Amniotic epithelial cell (primary cell): ENCODE results near the gene POU1F1.
"Not testable (repeated sequence)": the region's sequence is repeated elsewhere in the genome, so short reads cannot be mapped to it uniquely, and the experiment has no call there.

Experiments
- DNase-seq: peaks from one replicate; pipeline ENCODE4 v3.0.0-alpha.2; 2010; ENCODE audit warnings: low read depth

Gene POU1F1

DNA sequence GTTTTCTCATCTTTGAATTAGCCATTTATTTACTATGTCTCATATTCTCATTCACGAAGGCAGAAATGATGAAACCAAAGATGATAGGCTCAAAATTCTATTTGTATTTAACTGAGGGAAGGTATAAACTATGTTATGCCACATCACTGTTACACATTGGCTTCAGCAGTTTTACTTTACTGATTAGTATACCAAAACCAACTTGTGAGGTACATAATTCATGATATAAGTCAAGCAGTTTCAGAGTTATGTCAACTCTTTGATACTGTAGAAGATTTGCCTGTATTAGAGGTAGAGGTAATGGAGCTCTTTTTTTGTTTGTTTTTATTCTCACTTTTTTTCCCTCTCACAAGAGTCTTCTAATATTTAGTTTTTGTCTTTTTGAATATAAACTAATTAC is 26.4 kb downstream of the POU1F1 start:
- no peak for DNase-seq

DNA sequence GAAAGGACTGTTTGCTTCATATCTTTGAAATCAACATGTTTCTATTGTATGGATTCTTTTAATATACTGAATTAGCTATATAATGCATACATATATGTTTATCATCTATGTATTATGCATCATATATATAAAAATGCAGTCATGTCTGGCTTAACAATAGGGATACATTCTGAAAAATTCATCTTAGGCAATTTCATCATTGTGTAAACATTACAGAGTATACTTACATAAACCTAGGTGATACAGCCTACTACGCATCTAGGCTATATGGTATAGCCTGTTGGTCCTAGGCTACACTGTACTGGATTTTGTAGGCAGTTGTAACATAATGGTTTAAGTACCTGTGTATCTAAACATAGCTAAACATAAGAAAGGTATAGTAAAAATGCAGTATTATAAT is 27.6 kb downstream of the POU1F1 start:
- DNase-seq: no peak

DNA sequence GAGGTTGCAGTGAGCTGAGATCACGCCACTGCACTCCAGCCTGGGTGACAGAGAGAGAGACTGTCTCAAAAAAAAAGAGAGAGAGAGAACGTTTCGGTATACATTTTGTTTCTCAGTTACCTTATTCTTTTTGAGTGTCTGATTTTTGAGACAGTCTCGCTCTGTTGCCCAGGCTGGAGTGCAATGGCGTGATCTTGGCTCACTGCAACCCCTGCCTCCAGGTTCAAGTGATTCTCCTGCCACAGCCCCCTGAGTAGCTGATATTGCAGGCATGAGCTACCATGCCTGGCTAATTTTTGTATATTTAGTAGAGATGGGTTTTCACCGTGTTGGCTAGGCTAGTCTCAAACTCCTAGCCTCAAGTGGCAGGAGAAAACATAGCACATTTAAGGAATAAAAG is 28.2 kb downstream of the POU1F1 start:
- DNase-seq: not testable (repeated sequence)

DNA sequence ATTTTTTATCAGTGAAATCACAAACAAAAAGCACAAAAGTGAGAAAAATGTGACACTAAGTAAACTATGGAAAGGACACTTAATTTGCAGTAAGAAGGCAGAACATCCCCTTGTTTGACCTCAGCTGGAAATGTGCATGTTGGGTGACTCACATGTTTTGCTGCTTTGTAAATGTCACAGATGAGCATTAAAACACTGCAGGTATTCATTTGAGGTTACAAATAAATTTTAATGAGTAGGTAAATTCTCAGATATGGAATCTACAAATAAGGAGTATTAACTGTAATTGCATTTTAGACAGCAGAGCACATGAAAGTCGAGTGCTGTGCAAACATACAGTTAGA is 29.0 kb downstream of the POU1F1 start:
- peak; percentile 44 for DNase-seq

DNA sequence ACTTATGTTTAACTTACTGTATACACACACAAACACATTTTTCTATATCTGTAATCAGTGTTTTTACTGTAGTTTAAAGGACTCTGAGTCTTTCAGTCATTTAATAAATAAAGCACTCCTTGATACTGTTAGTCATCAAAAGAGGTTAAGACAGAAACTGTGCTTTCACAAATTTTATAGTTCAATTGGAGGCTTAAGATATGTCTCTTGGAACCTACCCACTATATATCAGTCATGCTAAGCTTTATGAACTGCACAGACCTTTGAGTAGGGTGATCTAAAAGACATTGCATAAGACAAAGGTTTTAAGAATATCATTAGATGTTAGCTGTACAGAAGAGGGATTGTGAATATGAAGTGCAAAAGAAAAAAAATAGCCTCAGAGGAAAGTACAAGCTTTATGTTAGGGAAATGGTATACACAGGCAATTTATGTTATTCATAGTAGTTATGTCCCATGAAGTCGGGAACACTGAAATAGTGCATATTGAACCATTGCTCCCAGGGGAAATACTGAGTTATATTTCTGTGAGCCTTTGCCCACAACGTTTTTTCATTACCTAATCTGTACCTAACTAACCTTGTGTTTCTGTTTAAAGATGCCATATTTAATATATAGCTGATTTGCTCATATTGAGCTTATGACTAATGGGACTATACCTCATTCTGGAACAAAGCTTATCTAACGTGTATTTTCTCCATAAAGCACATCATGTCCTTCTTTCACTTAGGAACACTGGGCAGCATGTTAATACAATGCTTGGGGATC is 29.5 kb downstream of the POU1F1 start:
- peak; percentile 48 for DNase-seq

DNA sequence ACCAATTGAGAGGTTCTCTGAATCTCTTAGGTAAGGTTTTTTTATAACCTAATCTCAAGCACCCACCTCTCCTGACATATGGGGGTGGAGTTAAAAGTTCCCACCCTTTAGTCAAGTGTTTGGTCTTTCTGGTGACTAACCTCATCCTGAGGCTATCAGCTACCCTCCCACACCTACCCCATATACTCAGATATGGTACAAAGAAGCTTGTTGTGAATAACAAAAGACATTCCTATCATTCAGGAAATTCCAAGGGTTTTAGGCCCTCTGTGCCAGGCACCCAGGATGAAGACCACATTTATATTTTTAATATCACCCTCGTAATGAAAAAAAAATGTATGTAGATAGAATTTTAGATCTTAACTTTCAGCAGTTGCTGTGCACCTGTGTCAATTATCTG is 40.3 kb downstream of the POU1F1 start:
- DNase-seq: peak; percentile 47

DNA sequence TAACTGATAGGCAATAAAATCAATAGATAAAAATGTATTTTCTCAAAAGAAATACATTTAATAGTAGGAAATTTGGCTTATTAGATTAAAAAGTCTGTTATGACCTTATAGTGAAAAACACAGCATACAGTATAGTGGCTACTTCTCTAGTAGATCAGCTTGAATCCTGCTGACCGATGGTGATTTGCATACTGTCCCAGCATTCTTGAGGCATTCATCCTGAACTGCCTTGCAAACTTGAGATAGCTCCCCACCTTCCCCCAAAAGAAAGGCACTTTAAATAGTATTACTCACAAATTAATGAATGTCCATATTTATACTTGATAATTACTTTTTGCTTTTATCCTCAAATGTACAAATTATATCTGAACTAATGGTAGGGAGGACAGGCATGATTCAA is 42.6 kb downstream of the POU1F1 start:
- no peak for DNase-seq

DNA sequence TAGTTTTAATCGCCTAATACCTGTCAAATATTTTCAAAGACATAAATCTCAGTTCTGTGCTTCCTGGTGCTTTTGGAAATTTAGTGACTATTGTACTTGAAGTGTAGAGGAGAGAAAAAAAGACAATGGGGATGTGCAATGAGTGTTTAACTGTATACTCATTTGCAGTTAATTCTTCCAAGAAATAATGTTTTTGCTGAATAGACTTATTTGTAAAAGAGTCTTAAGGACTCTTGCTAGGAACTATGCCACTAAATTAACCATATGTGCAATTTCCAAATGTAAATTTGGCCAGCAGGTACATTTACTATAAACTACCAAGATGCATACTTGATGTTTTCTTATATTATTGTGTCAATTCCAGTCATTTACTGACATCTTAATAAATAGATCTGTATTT is 47.3 kb downstream of the POU1F1 start:
- no peak for DNase-seq

DNA sequence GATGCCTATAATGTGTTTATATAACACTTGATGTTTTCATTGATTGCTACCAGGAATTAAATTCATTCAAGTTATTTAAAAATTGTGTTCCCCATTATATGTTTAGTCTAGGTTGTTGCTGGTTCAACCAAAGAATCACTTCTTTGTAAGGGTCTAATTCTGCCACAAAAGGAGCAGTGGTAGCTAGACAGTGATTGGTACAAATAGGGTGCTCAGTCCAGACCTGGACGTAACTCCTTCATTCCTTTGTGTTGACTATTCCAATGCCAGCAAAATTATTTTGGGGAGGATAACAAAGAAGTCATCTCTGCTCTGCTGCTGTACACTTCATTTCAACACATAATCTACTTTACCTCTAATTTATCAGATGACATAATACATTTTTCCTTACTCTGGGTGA is 48.1 kb downstream of the POU1F1 start:
- DNase-seq: peak; percentile 35

DNA sequence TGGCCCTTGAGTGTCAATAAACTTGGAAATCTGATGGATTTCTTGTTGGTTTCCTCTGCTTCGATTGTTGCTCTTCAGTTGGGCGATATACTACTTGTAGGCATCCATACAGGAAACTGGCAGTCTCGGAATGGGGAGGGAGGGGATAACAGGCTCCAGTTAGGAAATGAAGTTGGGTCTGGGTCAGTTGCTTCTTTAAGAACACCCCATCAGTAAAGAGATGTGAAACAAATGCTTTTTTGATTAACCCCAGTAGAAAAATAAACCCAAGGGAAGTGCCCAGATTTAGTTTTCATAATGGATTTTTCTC is 48.6 kb downstream of the POU1F1 start:
- no peak for DNase-seq

DNA sequence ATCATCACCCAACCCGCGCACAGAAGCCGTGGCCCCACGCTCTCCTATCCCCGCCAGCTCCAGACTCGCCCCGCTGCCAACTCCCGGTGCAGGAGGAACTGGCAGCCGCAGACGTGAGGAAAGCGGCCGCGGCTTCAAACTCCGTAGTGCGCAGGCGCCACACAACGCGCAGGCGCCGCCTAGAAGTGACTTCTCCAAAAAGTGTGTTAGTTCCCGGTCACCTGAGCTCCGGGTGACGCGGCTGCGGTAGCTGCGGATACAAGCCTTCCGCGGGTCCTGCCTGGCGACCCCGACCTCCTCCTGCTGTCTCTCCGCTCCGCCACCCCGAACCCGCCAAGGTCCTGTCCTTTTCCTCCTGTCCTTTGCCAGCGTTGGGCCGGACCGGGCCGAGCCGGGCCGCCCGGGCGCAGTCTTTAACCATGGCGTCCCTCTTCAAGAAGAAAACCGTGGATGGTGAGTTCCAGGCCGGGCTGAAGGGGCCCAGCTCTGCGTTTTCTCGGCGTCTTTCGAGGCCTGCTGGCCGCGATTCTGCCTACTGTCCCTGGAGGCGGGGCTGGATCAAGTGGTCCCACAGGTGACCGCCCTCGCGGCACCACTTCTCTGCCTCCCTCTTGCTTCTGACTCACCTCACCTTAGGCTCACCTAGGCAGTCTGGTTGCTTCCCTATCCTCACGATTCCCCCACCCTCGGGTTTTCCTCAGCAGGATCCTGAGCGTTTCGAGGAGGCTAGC is 49.1 kb downstream of the POU1F1 start, which contains the start of gene CHMP2B:
Gene CHMP2B (plus strand): TSS at position 206 of the 731 bp plus-strand sequence. CDS start 214 bp downstream, at position 420.
- peak; percentile 85 for DNase-seq

DNA sequence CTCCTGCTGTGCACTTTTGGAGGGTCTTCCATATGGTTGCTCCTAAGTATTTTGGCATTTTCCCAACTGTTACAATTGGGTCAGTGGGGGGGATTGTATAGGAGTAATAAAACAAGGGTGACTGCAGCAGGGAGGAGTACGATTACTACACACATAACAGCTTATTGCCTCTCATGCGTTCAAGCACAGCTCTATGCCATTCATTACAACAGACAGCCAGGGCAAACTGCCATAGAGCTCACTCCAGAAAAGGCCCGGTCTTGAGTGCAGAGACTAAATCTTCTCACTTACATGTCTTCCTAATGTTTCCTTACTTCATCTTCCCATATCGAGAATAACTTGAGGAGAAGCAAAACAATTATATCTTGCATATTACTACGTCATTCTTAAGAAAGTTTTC is 50.7 kb downstream of the POU1F1 start:
- DNase-seq: peak; percentile 63

DNA sequence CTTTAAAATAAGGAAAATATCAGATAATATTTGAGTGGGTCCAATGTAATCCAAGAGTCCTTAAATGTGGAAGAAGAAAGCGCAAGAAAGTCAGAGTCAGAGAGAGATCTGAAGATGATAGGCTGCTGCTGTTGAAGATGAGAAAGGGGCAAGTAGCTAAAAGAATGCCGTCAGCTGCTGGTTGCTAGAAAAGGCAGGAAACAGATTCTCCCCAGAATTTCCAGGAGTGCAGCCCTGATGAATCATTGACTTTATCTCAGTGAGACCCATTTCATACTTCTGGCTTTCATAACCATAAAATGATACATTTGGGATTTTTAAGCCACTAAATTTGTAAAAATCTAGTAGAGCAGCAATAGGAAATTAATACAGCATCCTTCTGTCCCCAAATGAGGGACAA is 56.8 kb downstream of the POU1F1 start:
- peak; percentile 73 for DNase-seq

DNA sequence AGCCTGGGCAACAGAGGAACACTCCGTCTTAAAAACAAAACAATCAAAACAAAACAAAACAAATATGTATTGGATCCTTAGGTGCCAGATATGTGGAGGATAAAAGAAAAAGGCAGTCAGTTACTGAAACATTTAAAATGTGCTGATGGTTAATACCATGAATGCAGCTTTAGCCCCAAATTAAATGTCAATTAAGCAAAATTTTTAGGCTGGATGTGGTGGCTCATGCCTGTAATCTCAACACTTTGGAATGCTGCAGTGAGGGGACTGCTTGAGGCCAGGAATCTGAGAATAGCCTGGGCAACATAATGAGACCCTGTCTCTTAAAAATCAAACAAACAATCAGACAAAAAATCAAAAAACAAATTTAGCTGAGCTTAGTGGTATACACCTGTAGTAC is 57.8 kb downstream of the POU1F1 start:
- DNase-seq: no peak
